ENCODE results near the gene SH3BGRL2.
A peak's percentile ranks its signal among the peaks of the same experiment; 100 is the strongest.

The SH3BGRL2 gene

GRCh38 chr6:79699606-79700005, 68.5 kb downstream of the SH3BGRL2 start:
- DNase-seq (ENCODE audit: low read depth) = no peak

DNA sequence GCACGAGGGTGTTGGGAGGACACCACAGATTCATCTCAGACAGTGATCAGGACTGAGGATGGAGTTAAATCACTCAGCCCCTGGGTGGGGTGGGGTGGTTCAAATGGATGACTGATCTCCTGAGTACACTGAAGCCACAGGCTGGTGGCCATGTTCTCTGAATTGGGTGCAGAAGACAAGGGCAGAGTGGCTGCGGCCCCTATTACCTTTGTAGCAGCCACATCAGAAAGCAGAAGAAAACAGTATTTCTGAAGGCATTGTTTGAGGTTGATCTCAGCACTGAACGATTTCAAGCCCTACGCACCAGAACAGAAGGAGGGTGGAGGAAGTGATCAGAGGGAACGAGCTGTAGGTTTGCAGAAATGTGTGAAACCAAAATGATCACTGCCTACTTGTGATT, 71.6 kb downstream of the SH3BGRL2 start:
- no peak for DNase-seq (ENCODE audit: low read depth)

GRCh38 chr6:79704200-79704599, 73.1 kb downstream of the SH3BGRL2 start:
- DNase-seq (ENCODE audit: low read depth) = no peak

DNA sequence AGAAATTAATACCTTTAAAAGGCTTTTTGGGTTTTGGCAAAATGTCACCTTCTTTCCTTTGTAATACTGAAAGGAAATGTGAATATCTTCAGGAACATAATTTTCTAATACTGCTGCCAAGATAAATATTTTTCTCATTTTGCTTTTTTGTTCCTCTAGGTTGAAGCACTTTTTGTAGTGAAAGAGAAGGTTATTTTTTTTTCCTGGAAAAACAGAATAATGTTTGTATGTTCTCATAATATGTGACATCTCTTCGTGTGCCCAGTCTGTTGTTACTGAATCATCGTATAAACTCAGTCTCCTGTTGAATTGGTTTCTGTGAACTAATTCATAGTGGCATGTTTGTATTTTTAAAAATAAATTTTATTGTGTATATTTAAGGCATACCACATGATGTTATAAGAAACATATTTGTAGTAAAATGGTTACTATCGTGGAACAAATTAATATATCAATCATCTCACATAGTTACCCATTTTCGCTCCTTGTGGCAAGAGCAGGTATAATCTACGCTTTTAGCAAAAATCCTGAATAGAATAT, 74.4 kb downstream of the SH3BGRL2 start:
- no peak for DNase-seq (ENCODE audit: low read depth)

DNA sequence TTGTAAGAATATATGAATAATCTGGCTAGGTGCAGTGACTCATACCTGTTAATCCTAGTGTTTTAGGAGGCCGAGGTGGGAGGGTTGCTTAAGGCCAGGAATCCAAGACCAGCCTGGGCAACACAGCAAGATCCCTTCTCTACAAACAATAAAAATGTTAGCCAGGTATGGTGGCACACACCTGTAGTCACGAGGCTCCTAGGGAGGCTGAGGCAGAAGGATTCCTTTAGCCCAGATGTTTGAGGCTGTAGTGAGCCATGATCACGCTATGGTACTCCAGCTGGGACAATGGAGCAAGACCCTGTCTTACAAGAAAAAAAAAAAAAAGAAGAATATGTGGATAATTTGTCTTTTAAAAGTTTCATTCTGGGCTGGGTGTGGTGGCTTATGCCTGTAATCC, 75.4 kb downstream of the SH3BGRL2 start:
- DNase-seq (ENCODE audit: low read depth) = no peak

GRCh38 chr6:79707621-79708020, 76.5 kb downstream of the SH3BGRL2 start:
- DNase-seq (ENCODE audit: low read depth) = no peak

GRCh38 chr6:79708095-79708791, 77.1 kb downstream of the SH3BGRL2 start:
- DNase-seq (ENCODE audit: low read depth) = no peak

GRCh38 chr6:79710127-79710526, 79.0 kb downstream of the SH3BGRL2 start:
- DNase-seq (ENCODE audit: low read depth) = no peak

DNA sequence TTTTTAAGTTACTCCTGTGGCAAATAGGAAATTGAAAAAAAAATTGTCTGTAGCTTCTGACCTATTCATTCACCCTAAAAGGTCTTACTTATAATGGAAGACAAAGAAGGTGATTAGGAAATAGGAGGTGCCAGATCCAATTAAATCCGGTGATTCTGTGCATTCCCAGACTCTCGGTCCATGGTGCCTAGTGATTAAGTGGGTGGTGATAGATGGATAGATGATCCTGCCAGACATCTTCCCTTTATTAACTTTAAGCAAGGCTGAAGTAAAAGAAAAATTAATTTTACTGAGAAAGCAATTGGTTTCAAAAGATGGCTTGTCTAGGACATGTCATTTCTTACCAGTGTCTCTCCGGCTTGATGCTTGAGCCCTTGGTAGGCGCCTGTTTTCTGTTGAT, 80.0 kb downstream of the SH3BGRL2 start:
- DNase-seq (ENCODE audit: low read depth) = no peak

GRCh38 chr6:79712144-79712543, 81.0 kb downstream of the SH3BGRL2 start:
- no peak for DNase-seq (ENCODE audit: low read depth)

DNA sequence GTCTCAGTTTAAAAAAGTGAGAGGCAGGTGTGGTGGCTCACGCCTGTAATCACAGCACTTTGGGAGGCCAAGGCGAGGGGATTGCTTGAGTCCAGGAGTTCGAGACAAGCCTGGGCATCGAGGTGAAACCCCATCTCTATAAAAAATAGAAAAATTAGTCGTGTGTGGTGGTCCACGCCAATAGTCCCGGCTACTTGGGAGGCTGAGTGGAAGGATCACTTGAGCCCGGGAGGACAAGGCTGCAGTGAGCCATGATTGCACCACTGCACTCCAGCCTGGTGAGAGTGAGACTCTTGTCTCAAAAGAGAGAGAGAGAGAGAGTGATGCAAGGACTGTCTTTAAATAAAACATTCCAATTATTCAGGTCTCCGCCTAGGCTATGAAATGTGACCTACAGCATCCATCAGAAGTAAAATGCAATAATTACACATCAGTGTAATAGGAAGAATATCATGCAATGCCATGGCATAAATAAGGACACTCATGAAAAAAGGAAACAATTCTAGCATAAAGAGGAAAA, 81.5 kb downstream of the SH3BGRL2 start:
- DNase-seq (ENCODE audit: low read depth) = no peak

- DNase-seq (ENCODE audit: low read depth) = no peak
These were observed 82.7 kb downstream of the SH3BGRL2 start for GRCh38 chr6:79713701-79714322.

DNA sequence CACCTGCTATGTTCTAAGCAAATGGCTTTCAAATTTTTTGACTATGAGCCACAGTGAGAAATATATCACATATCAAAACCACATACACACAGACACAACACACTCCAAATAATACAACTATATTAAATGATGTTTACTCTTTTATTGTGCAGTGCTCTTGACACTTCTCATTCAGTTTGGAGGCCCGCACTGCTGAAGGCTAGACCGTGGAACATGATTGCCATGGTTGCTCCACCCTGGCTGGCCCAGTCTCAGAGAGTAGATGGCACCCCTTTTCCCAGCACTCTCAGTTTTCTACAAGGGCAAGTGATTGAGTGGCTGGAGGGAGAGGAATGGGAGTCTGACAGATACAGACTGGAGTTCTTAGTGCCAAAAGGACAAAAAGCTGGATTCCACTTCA, 86.9 kb downstream of the SH3BGRL2 start:
- DNase-seq (ENCODE audit: low read depth) = no peak

DNA sequence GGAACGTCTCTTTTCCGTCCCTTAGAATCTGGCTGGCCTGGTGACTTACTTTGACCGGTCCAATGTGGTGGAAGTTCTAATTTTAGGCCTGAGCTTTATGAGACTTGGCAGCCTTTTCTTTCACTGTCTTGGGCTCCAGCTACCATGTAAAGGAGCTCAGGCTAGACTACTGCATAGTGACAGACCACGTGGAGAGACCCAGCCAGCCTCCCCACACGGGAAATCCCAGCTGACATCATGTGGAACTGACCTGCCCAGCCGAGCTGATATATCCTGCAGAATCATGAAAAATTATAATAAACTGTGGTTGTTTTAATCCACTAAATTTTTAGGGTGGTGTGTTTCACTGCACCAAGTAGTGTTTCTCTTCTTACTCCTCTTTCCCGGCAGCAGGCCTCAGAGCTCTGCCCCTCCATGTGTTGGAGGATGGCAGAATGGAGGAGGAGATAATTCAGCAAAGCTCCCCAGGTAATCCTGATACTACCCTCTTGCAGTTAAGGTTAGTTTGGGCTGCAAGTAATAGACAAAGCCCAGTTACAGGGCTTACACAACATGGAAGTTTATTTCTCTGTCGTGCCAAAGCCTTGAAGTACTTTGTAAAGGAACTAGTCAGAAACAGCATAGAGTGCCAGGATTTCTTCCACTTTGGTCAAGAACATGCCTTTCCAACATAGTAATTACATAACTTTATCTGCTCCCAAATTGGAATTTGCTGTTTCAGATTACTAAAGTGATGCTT, 87.5 kb downstream of the SH3BGRL2 start:
- no peak for DNase-seq (ENCODE audit: low read depth)

- DNase-seq (ENCODE audit: low read depth) = peak; percentile 11
These were observed 88.3 kb downstream of the SH3BGRL2 start for GRCh38 chr6:79719248-79719960.

- DNase-seq (ENCODE audit: low read depth) = no peak
These were observed 93.7 kb downstream of the SH3BGRL2 start for GRCh38 chr6:79724816-79725215.

DNA sequence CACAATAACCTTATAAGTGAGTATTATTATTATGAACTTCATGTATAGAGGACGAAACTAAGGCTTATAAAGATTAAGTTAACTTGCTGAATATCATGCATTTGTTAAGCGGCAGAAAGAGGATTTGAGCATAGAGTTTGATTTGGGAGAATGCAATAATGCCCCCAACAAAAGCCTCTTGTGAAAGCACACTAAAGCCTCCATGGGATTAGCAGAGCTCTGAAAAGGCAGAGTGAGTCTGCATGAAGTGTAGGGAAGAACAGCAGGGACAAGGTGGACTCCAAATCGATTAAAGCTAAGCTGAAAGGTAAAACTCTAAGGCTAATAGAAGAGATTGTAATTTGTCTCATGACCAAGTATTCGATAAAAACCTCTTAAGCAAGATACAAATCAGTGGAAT, 100.3 kb downstream of the SH3BGRL2 start:
- no peak for DNase-seq (ENCODE audit: low read depth)

DNA sequence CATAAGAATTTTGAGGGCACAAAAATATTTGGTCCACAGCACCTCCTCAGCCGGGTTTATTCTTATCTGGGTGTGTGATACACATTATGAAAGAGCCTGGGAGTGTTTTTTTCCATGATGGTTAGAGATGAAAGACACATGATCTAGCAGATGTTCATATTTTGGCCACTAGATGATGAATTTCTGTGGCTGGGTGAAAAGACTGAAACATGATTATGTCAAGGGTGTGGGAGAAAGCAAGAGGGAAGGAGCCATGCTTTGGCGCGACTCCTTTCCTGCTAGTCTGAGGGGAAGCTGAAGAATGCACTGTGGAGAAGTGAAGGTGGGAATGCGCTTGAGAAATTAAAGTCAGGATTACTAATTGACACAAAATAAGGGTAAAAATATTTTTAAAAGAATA, 102.3 kb downstream of the SH3BGRL2 start:
- no peak for DNase-seq (ENCODE audit: low read depth)

DNA sequence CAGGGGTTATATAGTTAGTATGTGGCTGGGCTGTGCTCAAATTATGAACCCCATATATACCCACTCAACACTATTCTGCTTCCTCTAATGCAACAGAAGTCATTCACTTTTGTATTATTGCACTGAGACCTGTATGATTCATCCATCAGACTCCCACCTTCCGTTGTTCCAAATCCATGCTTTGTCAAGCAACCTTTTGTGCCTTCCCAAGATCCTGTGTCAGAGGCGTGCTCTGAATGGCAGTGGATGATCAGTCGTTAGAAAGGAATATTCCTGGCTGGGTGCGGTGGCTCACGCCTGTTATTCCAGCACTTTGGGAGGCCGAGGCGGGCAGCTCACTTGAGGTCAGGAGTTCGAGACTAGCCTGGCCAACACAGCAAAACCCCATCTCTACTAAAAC, 103.2 kb downstream of the SH3BGRL2 start:
- DNase-seq (ENCODE audit: low read depth) = no peak

- DNase-seq (ENCODE audit: low read depth) = no peak
These were observed 104.1 kb downstream of the SH3BGRL2 start for GRCh38 chr6:79735183-79735582.

DNA sequence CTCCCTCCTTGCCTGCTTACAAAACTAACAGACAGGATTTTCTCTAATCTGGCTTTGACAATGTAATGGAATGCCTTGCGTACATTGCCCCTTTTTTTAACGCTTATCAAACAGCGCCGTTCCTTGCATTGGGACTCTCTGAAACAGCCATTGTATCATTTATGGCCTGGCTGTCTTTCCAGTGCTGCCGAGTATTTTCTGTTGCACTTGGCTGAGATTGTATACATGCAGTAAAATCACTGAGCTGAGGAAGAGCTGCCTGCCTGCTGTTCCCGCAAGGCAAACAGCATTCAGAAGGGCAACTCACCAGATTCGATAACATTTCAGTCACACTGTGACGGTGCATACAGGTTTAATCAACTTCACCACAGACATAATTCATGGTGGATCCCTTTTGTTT, 106.0 kb downstream of the SH3BGRL2 start:
- no peak for DNase-seq (ENCODE audit: low read depth)

DNA sequence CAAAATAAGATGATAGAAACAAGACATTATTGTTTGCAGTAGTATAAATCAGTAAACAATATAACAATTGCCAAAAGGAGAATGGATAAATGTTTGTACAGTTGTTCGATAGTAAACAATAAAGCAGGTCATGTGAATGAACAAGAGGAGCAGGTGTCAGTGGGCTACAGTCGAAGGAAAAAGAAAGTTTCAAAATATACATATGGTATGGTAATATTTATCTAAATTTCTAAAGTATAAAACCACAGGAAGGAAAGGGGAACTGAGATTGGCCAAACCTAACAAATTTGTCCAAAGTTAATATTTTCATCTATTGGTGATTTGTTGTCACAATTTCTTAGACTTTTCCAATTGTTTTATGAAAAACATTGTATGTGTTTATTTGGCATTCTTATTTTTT, 110.9 kb downstream of the SH3BGRL2 start:
- DNase-seq (ENCODE audit: low read depth) = no peak
